OCI-LY7 (cell line): ENCODE data around the gene RRM2. TPM values are rescaled to one million over a fixed set of nuclear protein-coding genes. Genes with fewer than 3 reads are reported as not detected.

Source experiments
- BruUV-seq: library from RNA; stranded (reverse); fragments of 400-500 nt; replicated peaks from 2 replicates; lab custom pipeline; 2021; lab: Mats Ljungman, UMichigan
- CTCF ChIA-PET: fragments of 300-600 bp; sonication (Branson Sonifier 250); formaldehyde crosslinking; loops from one replicate; lab custom pipeline; 2022; ENCODE audit warnings: antibody characterized with exemption; ENCODE audit not compliant: unreplicated experiment; lab: Charles Lee
- POLR2A ChIA-PET: fragments of 300-600 bp; sonication (Branson Sonifier 250); formaldehyde crosslinking; loops from one replicate; lab custom pipeline; 2022; ENCODE audit warnings: antibody characterized with exemption; lab: Charles Lee
- DNase-seq: peaks from one replicate; pipeline ENCODE4 v3.0.0-alpha.2; 2015; ENCODE audit warnings: low spot score
- H2AFZ ChIP-seq: fragments of 200-600 bp; sonication (generic), shearing (Covaris generic); 2 replicates; pipeline ENCODE4 v1.6.1; 2014; ENCODE audit warnings: mild to moderate bottlenecking, antibody characterized with exemption, low read length, moderate library complexity
- H3K27ac ChIP-seq: fragments of 200-600 bp; sonication (generic); 2 replicates; pipeline ENCODE4 v1.5.1; 2014; ENCODE audit warnings: mixed run types, low read depth, mild to moderate bottlenecking, moderate library complexity, low read length, inconsistent platforms; ENCODE audit not compliant: poor library complexity, severe bottlenecking
- H3K36me3 ChIP-seq: fragments of 200-600 bp; sonication (generic); 2 replicates; pipeline ENCODE4 v1.6.1; 2014; ENCODE audit warnings: mild to moderate bottlenecking, antibody characterized with exemption, low read length, moderate library complexity, mixed read lengths; ENCODE audit not compliant: insufficient read depth
- H3K4me1 ChIP-seq: fragments of 200-600 bp; sonication (generic); 2 replicates; pipeline ENCODE4 v1.5.1; 2014; ENCODE audit warnings: mild to moderate bottlenecking, low read length; ENCODE audit not compliant: insufficient read depth, poor library complexity, severe bottlenecking
- H3K4me2 ChIP-seq: fragments of 200-600 bp; sonication (generic); 2 replicates; pipeline ENCODE4 v1.6.1; 2014; ENCODE audit warnings: mild to moderate bottlenecking, low read length
- H3K4me3 ChIP-seq: fragments of 200-600 bp; sonication (generic); 2 replicates; pipeline ENCODE4 v1.5.1; 2014; ENCODE audit warnings: mild to moderate bottlenecking, low read depth, low read length; ENCODE audit not compliant: poor library complexity, severe bottlenecking
- H3K79me2 ChIP-seq: fragments of 200-600 bp; sonication (generic); 2 replicates; pipeline ENCODE4 v1.6.1; 2016; ENCODE audit warnings: low read depth, mild to moderate bottlenecking, low read length, moderate library complexity, mixed read lengths; ENCODE audit not compliant: insufficient read depth
- H3K9me2 ChIP-seq: fragments of 200-600 bp; sonication (generic); 2 replicates; pipeline ENCODE4 v1.6.1; 2016; ENCODE audit warnings: mild to moderate bottlenecking, low read length, mixed read lengths; ENCODE audit not compliant: insufficient read depth
- H3K9me3 ChIP-seq: fragments of 200-600 bp; sonication (generic); 2 replicates; pipeline ENCODE4 v1.6.1; 2014; ENCODE audit warnings: mild to moderate bottlenecking, mixed run types, low read length, mixed read lengths
- H4K20me1 ChIP-seq: fragments of 200-600 bp; sonication (generic); 2 replicates; pipeline ENCODE4 v1.6.1; 2014; ENCODE audit warnings: mild to moderate bottlenecking, antibody characterized with exemption, low read length, moderate library complexity, mixed read lengths; ENCODE audit not compliant: insufficient read depth
- CTCF ChIP-seq: fragments of 200-600 bp; sonication (generic); conservative IDR thresholded peaks from 2 replicates; pipeline ENCODE4 v1.5.1; 2014; ENCODE audit warnings: mild to moderate bottlenecking, antibody characterized with exemption, low read length, moderate library complexity, mixed read lengths
- EZH2phosphoT487 ChIP-seq: fragments of 200-600 bp; sonication (generic); IDR thresholded peaks from 2 replicates; pipeline ENCODE4 v1.6.1; 2018; ENCODE audit warnings: low read depth, borderline replicate concordance, mild to moderate bottlenecking, mixed run types, antibody characterized with exemption, low read length, moderate library complexity, mixed read lengths
- intact Hi-C: fragments of 100-400 bp; cut with micrococcal nuclease; formaldehyde crosslinking; loops from one replicate; pipeline ENCODE4 v1.10.0; 2022; ENCODE audit not compliant: unreplicated experiment
- total RNA-seq, 2 experiments: library from RNA; depleted of rRNA in 1 of 2; stranded (reverse); fragments of >200 nt in 1 of 2; shearing (Covaris generic) in 1 of 2; gene quantifications; 2 replicates each; pipeline ENCODE4 v1.2.3, GENCODE V29; 2014 to 2022

Gene RRM2
- total RNA-seq, 2 experiments from 2014 or later = 222 to 324 TPM

GRCh38 chr2:10076988-10077527, 45.5 kb upstream of the RRM2 start:
- no peaks in the 10 kb centered on the region for H4K20me1 ChIP-seq
- intact Hi-C loops = no loop called here
- H3K4me1 ChIP-seq = peaks cover 36% of the 10 kb centered on the region
- DNase-seq = no peak
- no peaks in the 10 kb centered on the region for H3K9me3 ChIP-seq
- no peak overlapping the region for H3K4me3 ChIP-seq
- BruUV-seq = no TSS peak
- no peak overlapping the region for H3K4me2 ChIP-seq
- H3K36me3 ChIP-seq = no peaks in the 10 kb centered on the region
- ChIA-PET CTCF (no interaction called here), POLR2A (interaction anchor here (1.2 kb wide), 1 partner anchor 8 kb away, joined by 3 read pairs; no protein-coding TSS in a partner anchor)
- no peak overlapping the region for H3K27ac ChIP-seq
- no peak for TF ChIP-seq CTCF
- H3K9me2 ChIP-seq = no peaks in the 10 kb centered on the region
- no peaks in the 10 kb centered on the region for H3K79me2 ChIP-seq
- no peak overlapping the region for H2AFZ ChIP-seq

- POLR2A ChIA-PET = interaction anchor here (1.2 kb wide), 1 partner anchor 8 kb away, joined by 3 read pairs; no protein-coding TSS in a partner anchor
- H4K20me1 ChIP-seq = no peaks in the 10 kb centered on the region
- intact Hi-C loops = no loop called here
- H3K36me3 ChIP-seq = no peaks in the 10 kb centered on the region
- no peaks in the 10 kb centered on the region for H3K79me2 ChIP-seq
- H3K27ac ChIP-seq = no peak overlapping the region
- no peaks in the 10 kb centered on the region for H3K9me2 ChIP-seq
- peaks cover 42% of the 10 kb centered on the region for H3K4me1 ChIP-seq
- H2AFZ ChIP-seq = no peak overlapping the region
- no peak overlapping the region for H3K4me3 ChIP-seq
- TF ChIP-seq EZH2phosphoT487 = no peak
- no peak for TF ChIP-seq CTCF
- CTCF ChIA-PET = no interaction called here
- no peaks in the 10 kb centered on the region for H3K9me3 ChIP-seq
- no peak for DNase-seq
- BruUV-seq = no TSS peak
- no peak overlapping the region for H3K4me2 ChIP-seq
These were observed 44.5 kb upstream of the RRM2 start for GRCh38 chr2:10078001-10078400.

- no peaks in the 10 kb centered on the region for H3K9me2 ChIP-seq
- intact Hi-C loops = no loop called here
- H3K4me1 ChIP-seq = peaks cover 50% of the 10 kb centered on the region
- ChIA-PET CTCF (no interaction called here), POLR2A (interaction anchor here (1.0 kb wide), 1 partner anchor 38 kb away, joined by 3 read pairs; no protein-coding TSS in a partner anchor)
- no peak overlapping the region for H3K27ac ChIP-seq
- no peaks in the 10 kb centered on the region for H4K20me1 ChIP-seq
- H3K4me2 ChIP-seq = no peak overlapping the region
- H3K4me3 ChIP-seq = no peak overlapping the region
- H3K36me3 ChIP-seq = no peaks in the 10 kb centered on the region
- BruUV-seq = no TSS peak
- no peak overlapping the region for H2AFZ ChIP-seq
- no peak for TF ChIP-seq EZH2phosphoT487
- TF ChIP-seq CTCF = no peak
- H3K79me2 ChIP-seq = no peaks in the 10 kb centered on the region
- H3K9me3 ChIP-seq = no peaks in the 10 kb centered on the region
- no peak for DNase-seq
These were observed 43.8 kb upstream of the RRM2 start for GRCh38 chr2:10078704-10079265.
